Cerebellar nuclear complex (tissue), 1 donor: Measurements from ENCODE around the gene TTLL3.

Source experiments
- DNase-seq, 2 experiments: peaks; one replicate each; lab custom pipeline; 2025; lab: John Stamatoyannopoulos, UW

Gene TTLL3

GRCh38 chr3:9806688-9807589 lies 3.1 kb upstream of the TTLL3 start:
- DNase-seq = no peak

GRCh38 chr3:9807981-9808344 lies 2.1 kb upstream of the TTLL3 start:
- DNase-seq = no peak

GRCh38 chr3:9808345-9809037 lies 1.6 kb upstream of the TTLL3 start:
- no peak for DNase-seq

- no peak for DNase-seq
Observed at GRCh38 chr3:9809239-9809614, 835 bp upstream of the TTLL3 start.

- DNase-seq = no peak
Observed at GRCh38 chr3:9810433-9810770, 340 bp downstream of the TTLL3 start.

- DNase-seq = no peak
Observed at GRCh38 chr3:9810846-9811245, 784 bp downstream of the TTLL3 start.

- no peak for DNase-seq
Observed at GRCh38 chr3:9812870-9813483, 2.9 kb downstream of the TTLL3 start.

- DNase-seq = no peak
Observed at GRCh38 chr3:9815986-9816385, 5.9 kb downstream of the TTLL3 start.

GRCh38 chr3:9817436-9817835 lies 7.4 kb downstream of the TTLL3 start:
- no peak for DNase-seq

GRCh38 chr3:9818666-9819335 lies 8.7 kb downstream of the TTLL3 start:
- no peak for DNase-seq

- DNase-seq = no peak
Observed at GRCh38 chr3:9820543-9820942, 10.5 kb downstream of the TTLL3 start.

- DNase-seq = no peak
Observed at GRCh38 chr3:9820946-9821345, 10.9 kb downstream of the TTLL3 start.

- DNase-seq = no peak
Observed at GRCh38 chr3:9825451-9826040, 15.5 kb downstream of the TTLL3 start.

GRCh38 chr3:9826815-9827573 lies 16.9 kb downstream of the TTLL3 start:
- DNase-seq = no peak

GRCh38 chr3:9828801-9829755 lies 19.0 kb downstream of the TTLL3 start:
- DNase-seq = no peak

- no peak for DNase-seq
Observed at GRCh38 chr3:9831253-9831652, 21.2 kb downstream of the TTLL3 start.

- DNase-seq = no peak
Observed at GRCh38 chr3:9833078-9833477, 23.0 kb downstream of the TTLL3 start.

- no peak for DNase-seq
Observed at GRCh38 chr3:9834520-9835380, 24.7 kb downstream of the TTLL3 start.
